ENCODE measurements around the gene CD300LD. TPM values are rescaled to one million over a fixed set of nuclear protein-coding genes. Genes with fewer than 3 reads are reported as not detected.
"Not testable (repeated sequence)": the region's sequence is repeated elsewhere in the genome, so short reads cannot be mapped to it uniquely, and the experiment has no call there.

The CD300LD gene
- polyA plus RNA-seq, 2 of the 4 experiments (the other 2 are of a cell fraction), result not detected

DNA sequence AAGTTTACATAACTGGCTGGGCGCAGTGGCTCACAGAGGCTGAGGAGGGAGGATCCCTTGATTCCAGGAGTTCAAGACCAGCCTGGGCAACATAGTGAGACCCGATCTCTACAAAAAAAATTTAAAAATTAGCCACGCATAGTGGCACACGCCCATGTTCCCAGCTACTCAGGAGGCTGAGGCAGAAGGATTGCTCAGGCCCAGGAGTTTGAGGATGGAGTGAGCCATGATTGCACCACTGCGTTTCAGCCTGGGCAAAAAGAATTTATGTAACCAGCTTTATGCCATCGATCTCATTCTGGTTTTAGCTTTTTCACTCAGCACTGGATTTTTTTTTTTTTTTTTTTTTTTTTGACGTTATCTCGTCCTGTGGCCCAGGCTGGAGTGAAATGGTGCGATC, 40.5 kb upstream of the CD300LD start (continued):
- TF ChIP-seq, protein P1, sequence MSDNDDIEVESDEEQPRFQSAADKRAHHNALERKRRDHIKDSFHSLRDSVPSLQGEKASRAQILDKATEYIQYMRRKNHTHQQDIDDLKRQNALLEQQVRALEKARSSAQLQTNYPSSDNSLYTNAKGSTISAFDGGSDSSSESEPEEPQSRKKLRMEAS (IDR thresholded peaks at IDR 0.05), result no peak
- TF ChIP-seq CBX8 (IDR thresholded peaks at IDR 0.05), result no peak
- no peak for TF ChIP-seq GATA3 (IDR thresholded peaks at IDR 0.05; ENCODE audit: borderline replicate concordance)
- TF ChIP-seq, protein P2, sequence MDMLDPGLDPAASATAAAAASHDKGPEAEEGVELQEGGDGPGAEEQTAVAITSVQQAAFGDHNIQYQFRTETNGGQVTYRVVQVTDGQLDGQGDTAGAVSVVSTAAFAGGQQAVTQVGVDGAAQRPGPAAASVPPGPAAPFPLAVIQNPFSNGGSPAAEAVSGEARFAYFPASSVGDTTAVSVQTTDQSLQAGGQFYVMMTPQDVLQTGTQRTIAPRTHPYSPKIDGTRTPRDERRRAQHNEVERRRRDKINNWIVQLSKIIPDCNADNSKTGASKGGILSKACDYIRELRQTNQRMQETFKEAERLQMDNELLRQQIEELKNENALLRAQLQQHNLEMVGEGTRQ (IDR thresholded peaks at IDR 0.05), result no peak
- no peak for TF ChIP-seq NPAS2 (CRISPR knock-in tag; IDR thresholded peaks at IDR 0.05; ENCODE audit: borderline replicate concordance)

DNA sequence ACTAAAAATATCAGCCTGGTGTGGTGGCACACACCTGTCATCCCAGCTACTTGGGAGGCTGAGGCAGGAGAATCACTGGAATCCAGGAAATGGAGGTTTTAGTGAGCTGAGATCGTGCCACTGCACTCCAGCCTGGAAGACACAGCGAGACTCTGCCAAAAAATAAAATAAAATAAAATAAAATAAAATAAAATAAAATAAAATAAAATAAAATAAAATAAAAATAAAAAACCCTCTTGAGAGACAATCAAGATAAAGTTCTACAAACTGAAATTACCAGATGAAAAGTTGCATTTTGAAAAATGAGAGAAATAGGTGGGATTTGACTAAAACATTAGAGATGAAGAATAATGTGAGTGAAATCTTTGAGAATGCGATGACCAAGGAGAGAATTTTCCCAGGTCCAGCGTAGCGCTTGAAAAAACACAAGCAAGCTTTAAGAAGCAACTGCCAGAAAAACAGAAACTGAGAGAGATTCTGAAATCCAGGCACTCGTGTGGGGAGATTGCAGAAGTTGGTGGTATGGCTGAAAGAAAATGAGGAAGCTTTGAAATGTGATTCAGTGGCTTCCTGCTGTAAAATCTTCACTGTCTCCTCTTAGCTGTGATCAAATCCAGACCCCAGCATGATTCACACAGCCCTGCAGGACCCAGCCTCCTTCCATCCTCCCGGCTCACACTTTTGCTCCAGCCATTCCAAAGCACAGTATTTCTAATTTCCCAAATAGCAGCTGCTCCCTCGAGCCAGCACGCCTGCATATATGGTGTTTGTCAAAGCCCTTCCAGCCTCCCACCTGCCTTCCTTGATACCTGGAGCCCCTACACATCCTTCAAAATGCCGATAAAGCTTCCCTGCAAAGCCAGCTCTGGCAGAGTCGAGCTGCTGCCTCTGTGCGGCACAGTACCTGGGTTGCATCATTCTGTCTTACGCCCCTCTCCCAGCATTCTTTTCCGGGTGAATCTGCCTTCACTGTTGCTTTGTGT, 39.7 kb upstream of the CD300LD start:
- peaks cover 14% of the 10 kb centered on the region; the same call in 1 of the 3 replicates for H3K9me3 ChIP-seq
- H3K4me2 ChIP-seq, result peak overlapping the region; percentile 55
- ChIA-PET POLR2A (no interaction called here), CTCF (interaction anchor here (0.8 to 2.8 kb wide), 10 partner anchors 8 to 1109 kb away, joined by 3 to 11 read pairs (median 4); partner anchors contain the start of gene CD300E)
- 37% methylated on average over 14 of the region's 14 CpGs for WGBS (ENCODE audit: missing lambda C conversion rate)
- H3K4me1 ChIP-seq, result no peaks in the 10 kb centered on the region
- H3K4me3 ChIP-seq, result 0 out of 3 replicates have a peak overlapping the region, but pooled peaks have one; percentile 6
- no peak for DNase-seq (ENCODE audit: low read depth in 1 of 2, low spot score in 1 of 2)
- H3K27ac ChIP-seq, result peak overlapping the region in 1 of 2 experiments; percentile 17; a peak in 1 of 6 replicates
- FAIRE-seq, result no peak
- peak; percentile 55 to 60; a peak in 4 of 6 replicates for ATAC-seq
- TF ChIP-seq POLR2A (IDR thresholded peaks at IDR 0.05; ENCODE audit: low read length), result no peak
- no peak for TF ChIP-seq MAFK (IDR thresholded peaks at IDR 0.05; ENCODE audit: partially characterized antibody)
- TF ChIP-seq CHD4 (IDR thresholded peaks at IDR 0.05; ENCODE audit: borderline replicate concordance), result no peak
- no peak for TF ChIP-seq HOXB5 (CRISPR knock-in tag; IDR thresholded peaks at IDR 0.05)
- no peak for TF ChIP-seq RNF2 (IDR thresholded peaks at IDR 0.05; ENCODE audit: borderline replicate concordance, low read depth)
- TF ChIP-seq ESRRA (IDR thresholded peaks at IDR 0.05; ENCODE audit: borderline replicate concordance, low read length), result no peak
- TF ChIP-seq CBX8 (IDR thresholded peaks at IDR 0.05), result no peak
- no peak for TF ChIP-seq HOXB13 (CRISPR knock-in tag; IDR thresholded peaks at IDR 0.05; ENCODE audit: low read depth)
- TF ChIP-seq TP53 (CRISPR knock-in tag; IDR thresholded peaks at IDR 0.05), result no peak
- TF ChIP-seq, protein P3, sequence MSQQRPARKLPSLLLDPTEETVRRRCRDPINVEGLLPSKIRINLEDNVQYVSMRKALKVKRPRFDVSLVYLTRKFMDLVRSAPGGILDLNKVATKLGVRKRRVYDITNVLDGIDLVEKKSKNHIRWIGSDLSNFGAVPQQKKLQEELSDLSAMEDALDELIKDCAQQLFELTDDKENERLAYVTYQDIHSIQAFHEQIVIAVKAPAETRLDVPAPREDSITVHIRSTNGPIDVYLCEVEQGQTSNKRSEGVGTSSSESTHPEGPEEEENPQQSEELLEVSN (IDR thresholded peaks at IDR 0.05; ENCODE audit: borderline replicate concordance, low read depth), result no peak
- no peak for TF ChIP-seq NR3C1 (IDR thresholded peaks at IDR 0.05)
- TF ChIP-seq SREBF2 (IDR thresholded peaks at IDR 0.05), result no peak
- TF ChIP-seq HEYL (CRISPR knock-in tag; IDR thresholded peaks at IDR 0.05), result no peak
- TF ChIP-seq, protein P2 (IDR thresholded peaks at IDR 0.05), result no peak
- no peak for TF ChIP-seq ZSCAN20 (CRISPR knock-in tag; IDR thresholded peaks at IDR 0.05)
- no peak for TF ChIP-seq GATA3 (IDR thresholded peaks at IDR 0.05; ENCODE audit: borderline replicate concordance)

DNA sequence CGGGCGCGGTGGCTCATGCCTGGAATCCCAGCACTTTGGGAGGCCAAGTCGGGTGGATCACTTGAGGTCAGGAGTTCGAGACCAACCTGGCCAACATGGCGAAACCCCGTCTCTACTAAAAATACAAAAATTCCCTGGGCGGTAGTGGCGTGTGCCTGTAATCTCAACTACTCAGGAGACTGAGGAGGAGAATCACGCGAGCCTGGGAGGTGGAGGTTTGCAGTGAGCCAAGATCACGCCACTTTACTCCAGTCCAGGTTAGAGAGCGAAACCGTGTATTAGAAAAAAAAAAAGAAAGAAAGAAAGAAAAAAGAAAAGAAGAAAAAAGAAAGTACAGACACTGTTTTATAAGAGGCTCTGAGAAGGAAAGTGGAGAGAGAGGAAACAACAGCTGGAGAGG, 38.2 kb upstream of the CD300LD start:
- ATAC-seq; H3K4me3 ChIP-seq; H3K4me2 ChIP-seq; DNase-seq (ENCODE audit: low read depth in 1 of 2, low spot score in 1 of 2); H3K27ac ChIP-seq; FAIRE-seq; H3K4me1 ChIP-seq; CTCF ChIA-PET; POLR2A ChIA-PET: not testable (repeated sequence)
- peaks cover 17% of the 10 kb centered on the region; the same call in 1 of the 3 replicates for H3K9me3 ChIP-seq
- WGBS (ENCODE audit: missing lambda C conversion rate), result 38% methylated on average over 14 of the region's 14 CpGs

Data from A549 (cell line).